GM19463 (cell line): ENCODE results near the gene C13orf42.
A peak's percentile ranks its signal among the peaks of the same experiment; 100 is the strongest.
"Not testable (repeated sequence)": the region's sequence is repeated elsewhere in the genome, so short reads cannot be mapped to it uniquely, and the experiment has no call there.

Experiments
- ATAC-seq: cut with Tn5 transposase; IDR thresholded peaks from one replicate; pipeline ENCODE4 v1.9.1; 2021; ENCODE audit warnings: mild to moderate bottlenecking, moderate library complexity; ENCODE audit not compliant: unreplicated experiment

C13orf42 gene

DNA sequence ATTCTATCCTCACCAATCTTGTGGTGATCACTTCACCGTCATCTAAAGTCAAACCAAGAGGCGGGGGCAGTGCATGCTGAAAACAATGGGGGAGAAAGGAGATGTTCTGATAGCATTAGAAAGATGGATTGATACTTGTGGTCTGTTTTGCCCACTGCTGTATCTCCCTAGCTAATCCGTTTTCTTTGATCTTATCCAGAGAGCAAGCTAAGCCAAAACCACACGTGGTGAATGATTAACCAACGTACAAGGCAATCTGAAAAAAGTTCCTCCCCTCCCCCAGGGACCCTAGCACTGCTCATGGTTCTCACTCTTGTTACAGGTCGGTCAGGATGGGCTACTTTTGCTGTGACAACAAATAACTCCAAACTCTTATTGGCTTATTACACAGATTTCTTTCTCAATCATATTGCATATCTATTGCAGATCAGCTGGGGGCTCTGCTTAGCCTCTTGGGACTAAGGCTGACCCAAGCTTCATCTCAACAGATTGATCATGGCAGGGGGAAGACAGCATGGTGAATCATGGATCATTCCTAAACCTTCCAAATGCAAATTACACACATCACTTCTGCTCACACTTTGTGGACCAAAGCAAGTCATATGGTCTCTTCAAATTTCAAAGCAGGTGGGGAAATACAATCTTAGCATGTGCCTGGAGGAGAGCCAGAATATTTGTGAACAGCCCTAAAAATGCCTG lies 11.9 kb upstream of the C13orf42 start:
- ATAC-seq = no peak

DNA sequence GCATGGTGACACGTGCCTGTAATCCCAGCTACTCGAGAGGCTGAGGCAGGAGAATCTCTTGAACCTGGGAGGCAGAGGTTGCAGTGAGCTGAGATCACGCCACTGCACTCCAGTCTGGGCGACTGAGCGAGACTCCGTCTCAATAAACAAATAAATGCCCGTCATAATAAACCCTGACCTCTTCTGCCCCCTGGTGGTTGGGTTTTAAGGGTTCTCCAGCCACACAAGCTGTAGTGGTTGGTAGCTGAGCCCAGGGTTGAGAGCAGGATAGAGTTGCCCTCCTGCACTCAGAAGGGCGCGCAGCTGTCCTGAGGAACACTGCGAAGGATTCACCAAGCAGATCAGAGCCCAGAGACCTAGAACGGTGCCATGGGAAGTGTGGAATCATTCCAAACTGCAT lies 9.8 kb upstream of the C13orf42 start:
- ATAC-seq = not testable (repeated sequence)

DNA sequence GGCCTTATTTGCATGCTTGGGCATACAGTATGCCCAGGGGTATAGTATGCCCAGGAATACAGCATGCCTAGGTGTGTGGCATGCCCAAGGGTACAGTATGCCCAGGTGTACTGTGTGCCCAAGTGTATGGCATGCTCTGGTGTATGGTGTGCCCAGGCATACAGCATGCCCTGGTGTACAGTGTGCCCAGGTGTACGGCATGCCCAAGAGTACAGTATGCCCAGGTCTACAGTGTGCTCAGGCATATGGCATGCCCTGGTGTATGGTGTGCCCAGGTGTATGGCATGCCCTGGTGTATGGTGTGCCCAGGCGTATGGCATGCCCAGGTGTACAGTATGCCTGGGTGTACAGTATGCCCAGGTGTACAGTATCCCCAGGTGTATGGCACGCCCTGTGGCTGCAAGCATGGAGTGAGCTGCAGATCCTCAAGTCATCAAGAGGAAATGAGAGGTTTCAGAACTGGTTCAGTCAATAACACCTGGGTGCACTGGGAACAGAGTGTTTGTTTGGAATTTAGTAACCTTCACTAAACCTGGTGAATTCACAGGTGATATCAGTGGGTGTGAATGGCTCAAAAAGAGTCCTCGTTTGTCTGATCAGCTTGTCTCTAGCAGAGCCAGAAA lies 7.8 kb upstream of the C13orf42 start:
- ATAC-seq = no peak

DNA sequence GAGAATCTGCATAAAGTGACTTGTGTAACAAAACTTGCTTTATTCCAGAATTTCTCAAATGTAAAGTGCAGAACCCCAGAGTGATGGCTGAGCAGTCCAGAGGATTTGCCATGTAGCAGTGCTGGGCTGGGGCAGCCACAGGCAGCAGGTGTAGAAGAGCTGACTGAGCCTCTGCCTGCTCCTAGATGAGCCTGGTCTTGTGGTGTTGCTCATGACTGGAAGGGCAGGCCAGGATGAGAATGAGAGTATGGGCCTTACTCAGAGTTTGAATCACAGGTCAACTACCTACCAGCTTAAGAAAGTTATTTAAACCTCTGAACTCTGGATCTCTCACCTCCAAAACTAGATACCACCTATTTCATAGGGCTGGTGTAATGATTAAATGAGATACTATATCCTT lies 2.9 kb upstream of the C13orf42 start:
- no peak for ATAC-seq

DNA sequence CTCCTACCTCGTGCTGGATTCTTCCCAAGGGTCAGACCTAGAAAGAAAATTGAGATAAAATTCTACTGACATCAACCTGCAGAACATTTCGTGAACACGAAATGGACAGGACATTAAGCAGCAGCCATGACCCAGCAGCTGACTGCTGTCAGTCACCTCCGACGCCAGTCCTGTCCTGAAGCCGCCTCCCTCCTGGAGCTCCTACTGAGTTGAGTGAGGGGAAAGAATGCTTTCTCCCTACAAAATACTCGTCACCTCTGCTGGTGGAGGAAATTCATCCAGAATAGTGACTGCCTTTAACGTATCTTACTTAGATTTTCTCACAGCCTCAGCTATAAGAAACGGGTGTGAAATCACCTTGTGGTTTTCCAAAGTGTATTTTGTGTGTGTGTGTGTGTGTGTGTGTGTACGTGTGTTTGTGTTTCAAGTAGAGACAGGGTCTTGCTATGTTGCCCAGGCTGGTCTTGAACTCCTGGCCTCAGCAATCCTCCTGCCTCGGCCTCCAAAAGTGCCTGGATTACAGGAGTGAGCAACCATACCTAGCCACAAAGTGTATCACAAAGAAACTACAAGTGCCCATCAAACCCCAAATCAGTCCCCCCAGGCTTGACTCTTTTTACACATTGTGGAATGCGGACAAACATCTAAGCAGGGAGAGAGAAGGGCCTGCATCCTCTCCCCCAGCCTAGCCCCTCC lies 2.3 kb upstream of the C13orf42 start:
- ATAC-seq = no peak

DNA sequence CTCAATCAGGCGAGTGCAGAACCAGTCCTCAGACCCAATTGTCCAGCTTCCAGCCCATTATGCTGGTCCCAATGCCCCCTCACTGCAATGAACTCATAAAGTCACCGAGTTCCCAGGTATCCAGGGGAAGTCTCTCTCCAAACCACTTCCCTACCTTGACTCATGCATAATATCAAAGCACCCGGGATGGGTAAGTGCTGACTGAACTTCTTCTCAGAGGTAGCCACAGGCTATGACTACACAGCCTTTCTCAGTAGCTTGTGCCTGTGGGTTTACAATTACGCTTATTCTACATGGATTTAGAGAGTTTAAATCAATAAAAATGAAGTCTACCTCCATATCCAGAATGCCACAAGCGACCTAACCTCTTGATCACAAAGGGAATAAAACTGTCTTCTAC lies 1.7 kb upstream of the C13orf42 start:
- no peak for ATAC-seq

DNA sequence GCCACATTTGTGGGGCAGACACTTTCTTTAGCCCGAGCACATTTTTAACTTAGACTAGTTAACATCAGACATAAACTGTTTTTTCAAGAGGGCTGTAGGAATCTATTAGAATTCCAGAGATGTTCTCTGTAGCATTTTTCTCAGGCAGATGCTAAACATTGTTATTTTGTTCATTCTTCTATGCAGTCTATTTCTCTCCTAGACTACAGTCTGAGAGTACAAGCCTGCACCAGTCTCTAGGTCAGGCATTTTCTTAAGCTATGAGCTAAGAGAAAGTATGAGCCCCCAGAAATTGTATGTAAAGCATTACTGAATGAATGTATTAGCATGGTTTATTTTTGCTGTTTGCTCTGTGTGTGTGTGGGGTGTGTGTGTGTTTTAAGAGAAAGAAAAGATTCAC lies 923 bp upstream of the C13orf42 start:
- ATAC-seq = no peak

DNA sequence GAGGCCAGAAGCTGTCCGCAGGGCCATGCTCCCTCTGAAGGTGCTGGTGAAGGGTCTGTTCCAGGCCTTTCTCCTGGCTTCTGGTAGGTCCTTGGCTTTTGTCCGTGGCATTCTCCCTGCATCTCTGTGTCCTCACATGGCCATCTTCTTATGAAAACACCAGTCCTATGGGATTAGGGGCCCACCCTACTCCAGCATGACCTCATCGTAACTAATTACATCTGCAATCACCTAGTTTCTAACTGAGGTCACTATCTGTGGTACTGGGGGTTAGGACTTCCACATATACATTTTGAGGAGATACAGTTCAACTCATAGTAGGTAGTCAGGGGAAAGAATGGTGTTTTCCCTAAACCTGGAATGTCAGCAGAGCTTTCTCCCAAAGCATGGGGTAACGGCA lies 3.1 kb downstream of the C13orf42 start:
- ATAC-seq = no peak

DNA sequence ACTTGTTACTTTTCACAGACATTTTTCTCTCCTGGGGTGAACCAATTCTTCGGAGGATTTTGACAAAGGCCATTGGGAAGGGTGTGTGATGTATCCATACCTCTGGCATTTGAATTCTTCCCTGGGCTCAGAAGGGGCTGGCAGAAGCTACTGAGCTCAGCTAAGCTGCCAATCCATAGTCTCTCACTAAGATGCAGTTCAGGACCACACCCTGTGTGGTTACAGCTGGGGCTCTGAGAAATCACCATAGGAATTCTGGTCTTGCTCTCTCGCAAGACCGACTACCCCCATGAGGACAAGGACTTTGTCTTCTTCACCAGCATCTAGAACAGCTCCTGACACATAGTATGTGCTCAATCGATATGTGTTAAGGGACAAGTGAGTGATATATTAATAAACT lies 6.0 kb downstream of the C13orf42 start:
- no peak for ATAC-seq

DNA sequence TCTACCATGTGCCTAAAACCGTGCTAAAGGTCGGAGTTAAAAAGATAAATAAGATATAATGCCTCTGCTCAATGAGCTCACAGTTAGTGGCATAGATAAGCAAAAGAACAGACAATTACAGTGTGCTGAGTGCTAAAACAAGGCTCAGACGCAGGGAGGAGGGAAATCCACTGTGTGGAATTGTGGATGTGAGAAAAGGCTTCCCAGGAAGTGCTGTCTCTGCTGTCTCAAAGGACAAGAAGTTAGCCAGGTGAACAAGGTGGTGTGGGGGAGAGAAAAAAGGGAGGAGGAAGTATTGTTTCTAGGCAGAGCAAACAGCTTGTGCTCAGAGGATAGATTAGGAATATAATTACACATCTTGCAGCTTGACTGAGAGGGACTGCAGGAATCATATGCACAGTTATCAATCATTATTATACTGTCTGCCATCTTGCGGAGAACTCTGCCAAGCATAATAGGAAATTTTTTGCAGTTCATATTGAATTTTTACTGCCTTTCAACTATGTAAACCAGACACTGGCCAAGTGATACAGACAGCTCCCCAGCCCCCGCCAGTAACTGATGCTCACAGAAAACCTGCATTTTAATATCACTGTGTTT lies 9.3 kb downstream of the C13orf42 start:
- no peak for ATAC-seq

DNA sequence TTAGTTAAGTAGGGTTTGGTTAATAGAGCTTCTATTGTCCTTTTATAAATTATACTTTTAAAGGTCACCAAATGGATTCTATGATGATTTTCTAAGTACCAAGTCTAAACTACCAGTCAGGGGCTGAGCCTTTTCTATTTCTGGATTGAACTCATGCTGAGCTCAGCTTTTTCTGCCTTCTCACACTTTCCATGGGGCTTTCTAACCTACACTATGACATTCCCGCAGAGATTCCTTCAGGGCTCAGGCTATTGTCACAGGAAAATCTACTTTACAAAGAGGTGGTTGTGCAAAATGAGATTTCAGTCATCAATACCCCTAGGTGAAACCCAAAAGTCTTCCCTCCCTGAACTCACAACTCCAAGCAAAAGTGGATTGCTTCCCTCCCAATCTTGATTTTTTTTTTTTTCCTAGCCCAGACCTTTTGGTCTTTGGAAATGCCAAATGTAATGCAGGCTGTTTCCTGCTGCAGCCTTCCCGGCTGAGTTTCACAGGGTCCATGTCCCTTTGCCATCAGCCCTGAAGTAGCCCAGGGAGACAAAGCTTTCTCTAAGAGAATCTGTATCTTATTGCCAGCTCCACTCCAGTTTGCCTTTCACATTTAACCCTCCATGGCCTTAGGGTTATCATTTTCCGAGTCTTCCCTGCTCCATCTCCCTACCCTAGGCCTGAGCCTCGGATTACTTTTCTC lies 13.6 kb downstream of the C13orf42 start:
- ATAC-seq = no peak

DNA sequence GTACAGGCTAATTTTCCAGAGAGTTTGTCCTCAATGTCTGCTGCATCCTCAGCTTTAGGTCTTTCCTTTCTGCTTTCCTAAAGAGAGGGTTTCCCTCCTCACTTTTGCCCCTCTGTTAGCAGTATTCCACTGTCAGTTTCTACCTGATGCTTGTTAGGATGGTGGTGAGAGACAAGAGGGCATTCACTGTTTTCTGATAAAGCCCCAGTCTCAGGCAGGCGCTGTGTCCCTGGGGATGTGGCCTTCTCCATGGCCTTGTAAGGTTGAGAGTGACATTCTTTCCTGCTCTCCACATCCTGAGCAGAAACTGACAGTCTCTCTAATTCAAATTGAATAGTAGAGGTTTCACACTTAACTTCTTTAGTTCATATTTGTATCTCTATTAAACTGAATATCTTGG lies 14.9 kb downstream of the C13orf42 start:
- no peak for ATAC-seq

DNA sequence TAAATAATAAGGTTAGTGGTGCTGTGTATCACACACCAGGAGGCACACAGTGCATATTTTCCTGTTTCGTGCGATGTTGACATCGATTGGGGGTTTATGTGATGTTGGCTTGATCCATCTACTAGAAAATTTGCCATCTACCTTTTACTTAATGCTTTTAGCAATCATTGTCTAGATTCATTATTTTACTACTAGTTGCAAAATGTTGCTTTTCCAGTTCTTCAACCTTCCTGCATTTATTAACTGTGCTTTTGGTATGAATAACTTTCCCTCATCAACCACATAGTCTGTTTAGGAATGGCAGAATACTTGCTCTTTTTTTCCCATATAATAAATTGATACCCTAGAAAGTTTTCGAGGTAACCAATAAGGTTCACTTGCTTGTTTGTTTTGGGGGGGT lies 17.5 kb downstream of the C13orf42 start:
- ATAC-seq = no peak

DNA sequence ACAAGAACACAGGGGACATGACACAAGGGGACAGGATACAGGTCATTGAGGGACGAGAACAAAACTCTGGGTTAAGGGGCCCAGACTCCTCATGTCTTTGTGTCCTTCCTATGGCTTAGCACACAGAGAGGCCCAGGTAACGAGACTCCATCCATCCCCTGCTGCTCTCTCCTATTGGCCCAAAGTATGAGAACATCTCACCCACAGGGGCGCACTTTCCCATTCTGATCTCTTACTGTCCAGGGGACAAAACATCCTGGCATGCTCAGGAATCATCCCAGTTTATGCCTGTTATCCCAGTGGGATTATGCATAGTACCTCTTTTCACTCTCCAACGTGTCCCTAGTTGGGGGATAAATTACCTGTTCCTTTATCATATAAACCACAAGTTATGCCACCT lies 19.2 kb downstream of the C13orf42 start:
- no peak for ATAC-seq

DNA sequence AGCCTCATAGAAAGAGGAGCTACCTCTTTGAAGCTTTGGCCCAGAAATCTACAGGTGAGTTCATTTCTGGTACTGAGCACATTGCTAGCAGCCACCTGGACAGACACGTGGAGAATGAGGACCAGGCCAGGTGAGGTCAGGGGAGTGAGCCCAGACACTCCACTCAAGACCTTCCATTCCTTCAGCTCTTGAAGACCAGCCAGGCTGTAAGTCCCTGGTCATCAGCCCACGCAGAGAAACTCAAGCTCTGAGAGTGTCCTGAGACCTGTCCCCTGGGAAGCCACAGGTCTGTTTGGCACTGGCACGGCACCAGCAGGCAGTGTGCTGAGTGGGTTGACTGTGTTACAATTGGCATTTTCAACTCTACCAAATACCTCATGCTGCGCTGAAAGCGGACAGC lies 27.4 kb downstream of the C13orf42 start:
- no peak for ATAC-seq

DNA sequence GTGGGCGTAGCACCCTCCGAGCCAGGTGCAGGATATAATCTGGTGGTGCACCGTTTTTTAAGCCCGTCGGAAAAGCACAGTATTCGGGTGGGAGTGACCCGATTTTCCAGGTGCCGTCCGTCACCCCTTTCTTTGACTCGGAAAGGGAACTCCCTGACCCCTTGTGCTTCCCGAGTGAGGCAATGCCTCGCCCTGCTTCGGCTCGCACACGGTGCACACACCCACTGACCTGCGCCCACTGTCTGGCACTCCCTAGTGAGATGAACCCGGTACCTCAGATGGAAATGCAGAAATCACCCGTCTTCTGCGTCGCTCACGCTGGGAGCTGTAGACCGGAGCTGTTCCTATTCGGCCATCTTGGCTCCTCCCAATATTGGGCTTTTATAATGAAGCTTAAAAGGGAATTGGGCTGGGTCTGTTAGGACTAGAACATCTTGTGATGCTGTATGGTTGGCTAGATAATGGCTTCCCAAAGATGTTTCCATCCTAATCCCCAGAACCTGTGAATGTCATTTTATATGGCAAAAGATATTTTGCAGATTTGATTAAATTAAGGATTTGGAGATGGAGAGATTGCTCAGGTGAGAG lies 30.5 kb downstream of the C13orf42 start:
- not testable (repeated sequence) for ATAC-seq

DNA sequence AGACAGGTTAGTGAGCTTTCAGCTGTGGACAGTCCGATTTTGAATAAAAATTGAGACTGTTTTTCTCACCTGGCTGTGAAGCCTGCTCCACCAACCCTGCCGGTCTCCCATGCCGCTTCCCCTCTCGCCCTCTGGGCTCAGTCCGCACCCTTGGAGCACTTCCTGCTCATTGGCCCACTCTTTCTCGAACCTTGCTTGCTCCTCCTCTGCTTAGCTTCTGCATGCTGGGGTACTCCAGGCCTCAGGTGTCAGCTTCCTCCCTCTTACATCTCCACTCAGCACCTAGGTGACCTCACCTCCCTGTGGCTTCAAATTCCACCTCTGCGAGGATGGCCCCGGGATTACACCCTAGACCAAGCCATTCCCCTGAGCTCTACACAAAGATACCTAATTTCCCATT lies 39.6 kb downstream of the C13orf42 start:
- ATAC-seq = no peak

DNA sequence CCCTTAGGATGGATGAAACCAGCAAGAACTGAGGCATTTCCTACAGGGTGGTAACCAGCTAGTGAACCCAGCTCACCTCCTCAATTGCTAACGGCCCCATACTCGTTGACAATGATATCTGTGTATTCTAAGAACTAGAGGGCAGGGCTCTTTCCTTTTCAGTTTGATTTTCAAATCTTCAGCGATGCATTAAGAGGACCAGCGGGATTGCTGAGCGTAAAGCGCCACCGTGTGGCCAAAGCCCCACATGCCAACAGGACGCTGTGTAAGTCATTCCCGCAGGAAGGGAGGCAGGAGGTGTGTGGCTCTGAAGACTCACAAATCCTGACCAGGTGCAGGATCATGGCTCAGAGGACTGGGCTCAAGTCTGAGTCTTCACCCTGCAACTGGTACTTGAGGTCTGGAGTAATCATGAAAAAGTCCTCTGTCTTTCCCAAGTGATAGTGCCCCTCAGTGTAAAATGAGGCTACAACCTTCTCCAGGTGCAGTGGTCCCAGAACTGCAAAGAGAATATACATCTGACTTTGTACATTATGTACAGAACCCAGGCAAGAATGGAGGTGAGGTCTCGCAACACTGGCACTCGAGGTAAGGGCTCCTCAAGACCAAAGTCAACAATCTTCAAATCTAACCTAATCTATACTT lies 40.9 kb downstream of the C13orf42 start:
- peak; percentile 81 for ATAC-seq

DNA sequence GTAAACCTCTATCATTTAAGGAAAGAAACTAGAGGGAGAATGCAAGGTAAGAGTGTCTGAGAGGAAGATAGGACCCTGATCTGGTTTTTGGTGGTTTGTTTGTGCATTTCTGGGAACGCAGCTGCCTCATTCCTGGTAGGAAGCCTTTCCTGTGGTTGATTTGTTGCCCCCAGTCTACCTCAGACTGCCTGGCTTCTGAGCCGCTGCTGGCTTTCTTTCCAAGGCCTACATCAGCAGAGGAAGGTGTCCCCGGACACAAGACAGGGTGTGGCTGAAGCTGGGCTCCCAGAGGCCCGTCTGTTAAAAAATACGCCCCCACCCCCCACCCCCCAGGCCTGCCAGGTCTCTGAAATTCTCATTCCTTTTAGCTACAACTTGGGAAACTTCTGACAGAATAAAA lies 42.6 kb downstream of the C13orf42 start:
- ATAC-seq = no peak

DNA sequence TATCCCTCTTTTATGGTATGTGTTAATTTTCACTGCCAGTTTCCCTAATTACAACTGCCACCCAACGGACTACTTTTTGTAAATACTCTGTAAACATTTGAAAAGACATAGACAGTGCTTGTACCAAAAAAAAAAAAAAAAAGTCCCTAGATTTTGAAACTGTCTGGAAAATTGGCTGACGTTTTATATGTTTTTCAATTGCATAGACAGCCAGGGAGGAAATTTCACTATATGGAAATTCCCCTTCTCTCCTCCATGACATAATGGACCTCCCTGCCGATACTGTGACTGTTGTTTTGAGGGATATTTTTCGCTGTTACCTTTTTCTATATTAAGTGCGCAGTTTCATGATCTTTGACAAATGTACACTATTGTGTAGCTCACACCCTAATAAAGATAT lies 43.4 kb downstream of the C13orf42 start:
- no peak for ATAC-seq
